NB4 (cell line): ENCODE data around the gene EEPD1.
"Not testable (repeated sequence)": the region's sequence is repeated elsewhere in the genome, so short reads cannot be mapped to it uniquely, and the experiment has no call there.

ENCODE experiments used
- DNase-seq: peaks from one replicate; pipeline ENCODE4 v3.0.0; 2010; ENCODE audit warnings: low read depth
- H3K4me3 ChIP-seq: one replicate; pipeline ENCODE4 v1.5.1; 2011; ENCODE audit warnings: mild to moderate bottlenecking, low read depth, low read length, moderate library complexity
- MYC ChIP-seq: IDR thresholded peaks from 2 replicates; pipeline ENCODE4 v1.6.1; 2011; ENCODE audit warnings: low read depth, low read length
- POLR2A ChIP-seq: IDR thresholded peaks from 2 replicates; pipeline ENCODE4 v1.6.1; 2011; ENCODE audit warnings: mild to moderate bottlenecking; ENCODE audit not compliant: insufficient read length; ENCODE audit errors: extremely low read depth
- TF ChIP-seq, protein P1 (sequence below): IDR thresholded peaks from one replicate; pipeline ENCODE4 v1.5.1; 2012; ENCODE audit warnings: low read depth, low read length
- TF ChIP-seq, protein P2 (sequence below): IDR thresholded peaks from 2 replicates; pipeline ENCODE4 v1.6.1; 2011; ENCODE audit warnings: low read depth, low read length

The EEPD1 gene

DNA sequence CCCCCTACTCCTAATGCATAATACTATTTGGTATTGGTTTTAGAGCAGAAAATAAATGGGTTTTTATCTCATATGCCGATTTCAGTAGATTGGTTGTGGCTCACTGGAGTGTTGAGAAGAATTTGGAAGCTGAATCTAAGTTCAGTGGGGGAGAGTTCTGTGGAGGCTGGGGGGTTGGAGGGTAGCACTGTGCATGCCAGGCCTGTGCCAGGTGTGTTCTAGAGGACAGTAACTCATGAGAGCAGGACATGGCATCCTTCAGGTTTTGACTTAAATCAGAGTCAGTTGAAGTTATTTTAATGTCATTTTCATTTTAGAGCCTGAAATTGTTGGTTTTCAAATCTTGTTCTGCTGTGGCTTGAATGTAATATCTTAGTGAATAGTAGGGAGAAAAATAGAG lies 79.5 kb downstream of the EEPD1 start:
- no peak for DNase-seq
- H3K4me3 ChIP-seq, result no peak overlapping the region
- TF ChIP-seq POLR2A (no peak), MYC (no peak)
- TF ChIP-seq, protein P1, sequence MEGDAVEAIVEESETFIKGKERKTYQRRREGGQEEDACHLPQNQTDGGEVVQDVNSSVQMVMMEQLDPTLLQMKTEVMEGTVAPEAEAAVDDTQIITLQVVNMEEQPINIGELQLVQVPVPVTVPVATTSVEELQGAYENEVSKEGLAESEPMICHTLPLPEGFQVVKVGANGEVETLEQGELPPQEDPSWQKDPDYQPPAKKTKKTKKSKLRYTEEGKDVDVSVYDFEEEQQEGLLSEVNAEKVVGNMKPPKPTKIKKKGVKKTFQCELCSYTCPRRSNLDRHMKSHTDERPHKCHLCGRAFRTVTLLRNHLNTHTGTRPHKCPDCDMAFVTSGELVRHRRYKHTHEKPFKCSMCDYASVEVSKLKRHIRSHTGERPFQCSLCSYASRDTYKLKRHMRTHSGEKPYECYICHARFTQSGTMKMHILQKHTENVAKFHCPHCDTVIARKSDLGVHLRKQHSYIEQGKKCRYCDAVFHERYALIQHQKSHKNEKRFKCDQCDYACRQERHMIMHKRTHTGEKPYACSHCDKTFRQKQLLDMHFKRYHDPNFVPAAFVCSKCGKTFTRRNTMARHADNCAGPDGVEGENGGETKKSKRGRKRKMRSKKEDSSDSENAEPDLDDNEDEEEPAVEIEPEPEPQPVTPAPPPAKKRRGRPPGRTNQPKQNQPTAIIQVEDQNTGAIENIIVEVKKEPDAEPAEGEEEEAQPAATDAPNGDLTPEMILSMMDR, result no peak
- TF ChIP-seq, protein P2, sequence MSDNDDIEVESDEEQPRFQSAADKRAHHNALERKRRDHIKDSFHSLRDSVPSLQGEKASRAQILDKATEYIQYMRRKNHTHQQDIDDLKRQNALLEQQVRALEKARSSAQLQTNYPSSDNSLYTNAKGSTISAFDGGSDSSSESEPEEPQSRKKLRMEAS, result no peak

DNA sequence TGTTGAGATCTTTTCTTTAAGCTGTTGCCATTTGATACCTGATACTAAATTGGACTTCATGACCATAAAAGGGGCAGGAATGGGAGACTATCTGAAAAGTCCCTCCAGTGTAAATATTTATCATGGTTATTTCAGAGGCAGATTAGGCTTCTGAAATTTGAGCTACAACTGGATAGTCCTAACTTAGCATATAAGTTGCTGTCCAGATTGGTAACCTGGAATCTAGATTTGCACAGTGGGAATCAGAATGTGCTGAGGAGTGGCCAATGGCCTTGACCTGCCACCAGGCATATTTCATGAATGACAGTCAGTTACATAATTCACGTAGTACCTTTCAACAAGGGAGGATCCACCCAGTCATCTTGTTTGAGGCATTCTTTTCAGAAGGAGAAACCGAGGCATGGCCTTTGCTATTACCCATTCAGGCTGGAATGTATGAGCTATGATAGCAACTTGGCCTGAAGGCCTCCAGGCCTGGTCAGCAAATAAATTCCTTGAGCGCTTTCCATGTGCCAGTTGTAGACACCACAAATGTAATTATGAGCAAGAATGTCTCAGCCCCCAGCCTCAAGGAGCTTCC lies 80.0 kb downstream of the EEPD1 start:
- H3K4me3 ChIP-seq, result no peak overlapping the region
- no peak for DNase-seq
- no peak for TF ChIP-seq POLR2A
- no peak for TF ChIP-seq MYC
- TF ChIP-seq, protein P2, result no peak
- TF ChIP-seq, protein P1, result no peak

- no peak overlapping the region for H3K4me3 ChIP-seq
- TF ChIP-seq, protein P1, result no peak
- TF ChIP-seq MYC, result no peak
- no peak for TF ChIP-seq POLR2A
- DNase-seq, result no peak
Measured at GRCh38 chr7:36236073-36236472, 83.0 kb downstream of the EEPD1 start.

GRCh38 chr7:36238138-36238537 lies 85.1 kb downstream of the EEPD1 start:
- H3K4me3 ChIP-seq, result no peak overlapping the region
- peak; percentile 26 for DNase-seq
- TF ChIP-seq, protein P2, result no peak
- TF ChIP-seq, protein P1, result no peak
- TF ChIP-seq POLR2A (no peak), MYC (no peak)

DNA sequence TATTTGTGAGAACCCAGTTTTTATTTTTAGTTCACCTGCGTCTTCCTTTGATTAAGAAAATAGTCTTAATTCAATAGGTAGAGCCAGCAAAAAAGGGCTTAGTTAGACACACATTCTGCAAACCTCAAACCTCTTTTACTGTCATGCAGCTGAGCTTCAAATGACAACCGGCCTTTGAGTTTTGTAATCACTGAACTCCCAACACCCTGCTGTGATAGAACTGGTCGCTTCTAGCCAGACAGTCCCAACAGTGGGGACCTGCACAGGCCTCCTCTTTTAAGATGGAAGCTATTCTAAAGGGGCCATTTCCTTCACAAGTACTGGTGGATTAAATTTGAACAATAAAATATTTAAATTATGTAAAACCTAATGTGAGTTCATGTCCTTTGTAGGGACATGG lies 90.3 kb downstream of the EEPD1 start:
- peak; percentile 92 for DNase-seq
- not testable (repeated sequence) for H3K4me3 ChIP-seq
- TF ChIP-seq, protein P2, result 0 out of 2 replicates have a peak, but pooled peaks have one; percentile 10

- peak; percentile 67 for DNase-seq
- H3K4me3 ChIP-seq, result not testable (repeated sequence)
Measured at GRCh38 chr7:36244001-36244400, 90.9 kb downstream of the EEPD1 start.

DNA sequence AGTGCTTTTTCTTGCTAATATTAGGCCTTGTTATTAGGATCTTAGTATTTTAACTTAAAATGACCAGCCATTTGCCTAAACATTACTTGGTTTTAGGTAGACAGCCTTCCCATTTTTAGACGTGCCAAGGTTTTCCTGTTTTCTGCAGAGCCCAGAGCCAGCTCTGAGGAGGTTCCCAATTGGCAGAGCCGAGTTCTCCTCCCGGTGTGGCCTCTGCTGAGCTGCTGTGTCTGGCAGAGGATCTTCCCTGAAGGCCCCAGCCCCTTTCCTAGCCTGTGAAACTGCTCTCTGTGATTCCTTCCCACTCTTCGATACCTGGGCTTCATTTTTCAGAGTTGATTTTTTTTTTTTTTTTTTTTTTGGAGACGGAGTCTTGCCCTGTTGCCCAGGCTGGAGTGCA lies 91.4 kb downstream of the EEPD1 start:
- no peak overlapping the region for H3K4me3 ChIP-seq
- no peak for DNase-seq
- TF ChIP-seq MYC (no peak), POLR2A (no peak)
- TF ChIP-seq, protein P2, result no peak
- TF ChIP-seq, protein P1, result no peak
